ENCODE measurements around the gene CFAP99. TPM values are rescaled to one million over a fixed set of nuclear protein-coding genes. Genes with fewer than 3 reads are reported as not detected.
A peak's percentile ranks its signal among the peaks of the same experiment; 100 is the strongest.

The CFAP99 gene
- total and polyA plus RNA-seq, 2 of the 4 experiments (the other 2 are of a cell fraction), result not detected

DNA sequence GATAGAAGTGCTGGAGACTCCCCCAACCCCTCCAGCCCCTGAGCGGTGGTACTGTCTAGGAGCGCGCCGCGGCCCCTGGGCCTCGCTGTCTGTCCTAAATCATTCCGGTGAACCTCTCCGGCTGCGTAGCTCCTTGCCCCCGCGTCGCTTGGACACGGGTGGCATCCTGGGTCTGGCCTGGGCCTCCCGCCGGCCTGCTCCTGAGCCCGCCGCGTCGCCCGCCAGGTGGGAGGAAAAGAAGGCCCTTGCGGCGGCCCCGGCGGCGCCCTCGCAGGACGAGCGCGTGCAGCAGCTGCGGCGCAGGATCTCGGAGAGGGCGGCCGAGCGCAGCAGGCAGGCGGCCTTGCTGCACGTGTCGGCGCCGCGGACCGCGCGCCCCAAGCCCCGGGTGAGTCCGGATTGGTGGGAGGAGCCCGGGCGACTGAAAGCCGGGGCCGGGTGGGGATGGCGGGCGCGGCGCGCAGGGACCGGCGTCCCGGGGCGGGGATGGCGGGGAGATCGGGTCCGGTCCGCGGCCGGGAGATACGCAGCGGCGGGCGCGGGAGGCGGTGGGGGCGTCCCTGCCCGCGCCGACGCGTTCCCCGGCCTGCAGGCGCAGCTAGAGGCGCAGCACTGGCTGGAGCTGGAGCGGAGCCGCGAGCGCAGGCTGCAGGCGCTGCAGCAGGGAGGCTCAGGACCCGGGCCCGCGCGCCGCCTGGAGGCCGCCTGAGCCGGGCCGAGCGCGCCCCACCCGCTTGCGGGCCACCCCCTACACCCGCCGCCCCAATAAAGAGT is 43.6 kb downstream of the CFAP99 start:
- Histone ChIP-seq H3K9me1 (ENCODE audit: insufficient read depth, low read length) (peaks cover 3% of the 10 kb centered on the region; the same call in 1 of the 2 replicates), H3K23ac (ENCODE audit: low read depth, low read length) (no peak overlapping the region), H2BK120ac (ENCODE audit: low read depth, low read length) (no peak overlapping the region), H3K27me3 (ENCODE audit: control insufficient read depth, insufficient read depth, low read length) (peaks cover 8% of the 10 kb centered on the region), H3K79me1 (ENCODE audit: low read depth in 1 of 2, low read length in 2 of 2) (peaks cover 3 to 4% of the 10 kb centered on the region in 2 experiments; a peak in 1 of 4 replicates), H2AK9ac (replicated peaks; ENCODE audit: low read depth, low read length, poor library complexity) (peak overlapping the region; percentile 28), H3K18ac (ENCODE audit: low read depth, low read length) (no peak overlapping the region), H4K20me1 (ENCODE audit: insufficient read depth, low read length) (no peaks in the 10 kb centered on the region; the same call in 1 of the 2 replicates), H3K4me1 (ENCODE audit: control insufficient read depth, insufficient read depth, low read length) (peaks cover 2% of the 10 kb centered on the region; the same call in 1 of the 2 replicates), H3K27ac (ENCODE audit: insufficient read depth, low read length) (peak overlapping the region; percentile 6; the same call in 1 of the 2 replicates), H2BK20ac (ENCODE audit: low read depth, low read length) (no peak overlapping the region), H3K9me3 (ENCODE audit: control insufficient read depth, insufficient read depth, low read length) (no peaks in the 10 kb centered on the region), H4K8ac (ENCODE audit: low read depth in 2 of 2, low read length in 2 of 2) (peak overlapping the region in 1 of 2 experiments; percentile 33; a peak in 1 of 4 replicates), H3K56ac (ENCODE audit: extremely low read depth, insufficient read depth, low read length) (no peak overlapping the region), H3K14ac (replicated peaks; ENCODE audit: low read depth, low read length) (no peak overlapping the region), H3K4me2 (ENCODE audit: low read depth, low read length) (peak overlapping the region; percentile 74), H3K4ac (ENCODE audit: low read depth, low read length) (no peak overlapping the region), H3K4me3 (ENCODE audit: insufficient read depth, low read depth, low read length) (peak overlapping the region; percentile 37), H3K36me3 (ENCODE audit: control insufficient read depth, insufficient read depth, low read length) (peaks cover 2% of the 10 kb centered on the region; the same call in 1 of the 2 replicates), H2AFZ (replicated peaks; ENCODE audit: low read length, poor library complexity) (peak overlapping the region; percentile 93), H2BK5ac (ENCODE audit: low read depth, low read length, poor library complexity, severe bottlenecking) (no peak overlapping the region), H3K9ac (ENCODE audit: low read depth, low read length) (peak overlapping the region; percentile 50; the same call in 1 of the 2 replicates), H2AK5ac (ENCODE audit: low read depth, low read length) (no peak overlapping the region), H4K91ac (ENCODE audit: insufficient read depth, low read depth, low read length) (no peak overlapping the region), H2BK15ac (ENCODE audit: low read depth, low read length) (no peak overlapping the region), H4K5ac (ENCODE audit: low read depth, low read length) (no peak overlapping the region)
- peak; percentile 97 for ATAC-seq (ENCODE audit: low read depth)
- peak; percentile 76 for DNase-seq
- ChIA-PET POLR2A (ENCODE audit: unreplicated experiment) (interaction anchor here (0.6 kb wide), 2 partner anchors 80 to 185 kb away, joined by 3 to 4 read pairs; no protein-coding TSS in a partner anchor), CTCF (interaction anchor here (0.6 kb wide), 2 partner anchors 242 to 979 kb away, joined by 3 read pairs; no protein-coding TSS in a partner anchor)
- TF ChIP-seq SMC3 (IDR thresholded peaks at IDR 0.05; ENCODE audit: low read depth, low read length), result peak; percentile 47
- TF ChIP-seq MXI1 (IDR thresholded peaks at IDR 0.05; ENCODE audit: borderline replicate concordance, low read depth, low read length), result peak; percentile 31; the same call in 1 of the 2 replicates
- TF ChIP-seq FOS (IDR thresholded peaks at IDR 0.05; ENCODE audit: low read depth, low read length), result no peak
- no peak for TF ChIP-seq NFE2L2 (IDR thresholded peaks at IDR 0.05; ENCODE audit: low read depth, low read length)
- TF ChIP-seq BHLHE40 (IDR thresholded peaks at IDR 0.05; ENCODE audit: low read depth, low read length), result peak; percentile 71; the same call in 1 of the 2 replicates
- no peak for TF ChIP-seq RCOR1 (IDR thresholded peaks at IDR 0.05; ENCODE audit: insufficient replicate concordance, low read length)
- peak; percentile 62 for TF ChIP-seq RAD21 (IDR thresholded peaks at IDR 0.05; ENCODE audit: low read length)
- TF ChIP-seq, protein P1, sequence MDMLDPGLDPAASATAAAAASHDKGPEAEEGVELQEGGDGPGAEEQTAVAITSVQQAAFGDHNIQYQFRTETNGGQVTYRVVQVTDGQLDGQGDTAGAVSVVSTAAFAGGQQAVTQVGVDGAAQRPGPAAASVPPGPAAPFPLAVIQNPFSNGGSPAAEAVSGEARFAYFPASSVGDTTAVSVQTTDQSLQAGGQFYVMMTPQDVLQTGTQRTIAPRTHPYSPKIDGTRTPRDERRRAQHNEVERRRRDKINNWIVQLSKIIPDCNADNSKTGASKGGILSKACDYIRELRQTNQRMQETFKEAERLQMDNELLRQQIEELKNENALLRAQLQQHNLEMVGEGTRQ (IDR thresholded peaks at IDR 0.05; ENCODE audit: low read depth, low read length), result 0 out of 2 replicates have a peak, but pooled peaks have one; percentile 21
- TF ChIP-seq, protein P2, sequence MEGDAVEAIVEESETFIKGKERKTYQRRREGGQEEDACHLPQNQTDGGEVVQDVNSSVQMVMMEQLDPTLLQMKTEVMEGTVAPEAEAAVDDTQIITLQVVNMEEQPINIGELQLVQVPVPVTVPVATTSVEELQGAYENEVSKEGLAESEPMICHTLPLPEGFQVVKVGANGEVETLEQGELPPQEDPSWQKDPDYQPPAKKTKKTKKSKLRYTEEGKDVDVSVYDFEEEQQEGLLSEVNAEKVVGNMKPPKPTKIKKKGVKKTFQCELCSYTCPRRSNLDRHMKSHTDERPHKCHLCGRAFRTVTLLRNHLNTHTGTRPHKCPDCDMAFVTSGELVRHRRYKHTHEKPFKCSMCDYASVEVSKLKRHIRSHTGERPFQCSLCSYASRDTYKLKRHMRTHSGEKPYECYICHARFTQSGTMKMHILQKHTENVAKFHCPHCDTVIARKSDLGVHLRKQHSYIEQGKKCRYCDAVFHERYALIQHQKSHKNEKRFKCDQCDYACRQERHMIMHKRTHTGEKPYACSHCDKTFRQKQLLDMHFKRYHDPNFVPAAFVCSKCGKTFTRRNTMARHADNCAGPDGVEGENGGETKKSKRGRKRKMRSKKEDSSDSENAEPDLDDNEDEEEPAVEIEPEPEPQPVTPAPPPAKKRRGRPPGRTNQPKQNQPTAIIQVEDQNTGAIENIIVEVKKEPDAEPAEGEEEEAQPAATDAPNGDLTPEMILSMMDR (conservative IDR thresholded peaks at IDR 0.05; ENCODE audit: low read depth, low read length), result peak; percentile 62
- dilution Hi-C loops (cut with HindIII; ENCODE audit: low sequenced_read_pairs, unreplicated experiment) (no loop called here), in situ Hi-C loops (cut with MboI; ENCODE audit: low sequenced_read_pairs) (no loop called here), intact Hi-C loops (cut with micrococcal nuclease) (loop anchor here (5.0 kb wide), 1 partner anchor 220 kb away; the partner anchor contains the start of genes HAUS3 and POLN)
- WGBS, 2 experiments (ENCODE audit: extremely low coverage in 2 of 2, insufficient read length in 1 of 2), result 4% methylated on average over 51 of the region's 99 CpGs; no CpG with 5 or more reads in 1 of the 2 experiments
- no TSS peak for BruUV-seq (replicated peaks)

Measured in IMR-90 (cell line).